ENCODE results near the gene ZNF621.

Gene ZNF621

GRCh38 chr3:40516201-40516600 is 8.6 kb upstream of the ZNF621 start:
- TF ChIP-seq CTCF (IDR thresholded peaks at IDR 0.05; ENCODE audit: low read depth, low read length, missing control alignments) = no peak
- no peak for DNase-seq (ENCODE audit: low read depth)
- H3K4me3 ChIP-seq (ENCODE audit: low read depth, low read length) = no peak overlapping the region

- no peak overlapping the region for H3K4me3 ChIP-seq (ENCODE audit: low read depth, low read length)
- no peak for TF ChIP-seq CTCF (IDR thresholded peaks at IDR 0.05; ENCODE audit: low read depth, low read length, missing control alignments)
- no peak for DNase-seq (ENCODE audit: low read depth)
These were observed 6.7 kb upstream of the ZNF621 start for GRCh38 chr3:40518067-40518466.

GRCh38 chr3:40518848-40519247 is 5.9 kb upstream of the ZNF621 start:
- no peak overlapping the region for H3K4me3 ChIP-seq (ENCODE audit: low read depth, low read length)
- no peak for TF ChIP-seq CTCF (IDR thresholded peaks at IDR 0.05; ENCODE audit: low read depth, low read length, missing control alignments)
- no peak for DNase-seq (ENCODE audit: low read depth)

DNA sequence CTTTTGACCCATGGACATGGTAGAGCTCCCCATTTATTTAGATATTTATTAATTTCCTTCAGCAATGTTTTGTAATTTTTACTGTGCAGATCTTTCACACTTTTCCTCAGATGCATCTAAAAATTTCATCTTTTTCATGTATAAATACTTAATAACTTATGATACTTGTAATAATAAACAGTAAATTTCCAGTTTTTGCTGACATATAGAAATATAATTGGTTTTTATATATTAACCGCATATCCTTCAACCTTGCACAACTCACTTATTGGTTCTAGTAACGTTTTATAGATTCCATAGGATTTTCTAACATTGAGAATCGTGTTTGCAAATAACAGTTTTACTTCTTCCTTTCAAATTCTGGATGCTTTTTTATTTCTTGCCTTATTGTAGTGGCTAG is 3.5 kb upstream of the ZNF621 start:
- TF ChIP-seq CTCF (IDR thresholded peaks at IDR 0.05; ENCODE audit: low read depth, low read length, missing control alignments) = no peak
- H3K4me3 ChIP-seq (ENCODE audit: low read depth, low read length) = no peak overlapping the region

GRCh38 chr3:40523781-40524180 is 979 bp upstream of the ZNF621 start:
- DNase-seq (ENCODE audit: low read depth) = no peak
- TF ChIP-seq CTCF (IDR thresholded peaks at IDR 0.05; ENCODE audit: low read depth, low read length, missing control alignments) = no peak
- no peak overlapping the region; the same call in 1 of the 2 replicates for H3K4me3 ChIP-seq (ENCODE audit: low read depth, low read length)

More for the DNA sequence above, 3.5 kb upstream of the ZNF621 start:
- no peak for DNase-seq (ENCODE audit: low read depth)

GRCh38 chr3:40524222-40524567 is 565 bp upstream of the ZNF621 start:
- H3K4me3 ChIP-seq (ENCODE audit: low read depth, low read length) = peak overlapping the region; percentile 85
- TF ChIP-seq CTCF (IDR thresholded peaks at IDR 0.05; ENCODE audit: low read depth, low read length, missing control alignments) = no peak
- no peak for DNase-seq (ENCODE audit: low read depth)

DNA sequence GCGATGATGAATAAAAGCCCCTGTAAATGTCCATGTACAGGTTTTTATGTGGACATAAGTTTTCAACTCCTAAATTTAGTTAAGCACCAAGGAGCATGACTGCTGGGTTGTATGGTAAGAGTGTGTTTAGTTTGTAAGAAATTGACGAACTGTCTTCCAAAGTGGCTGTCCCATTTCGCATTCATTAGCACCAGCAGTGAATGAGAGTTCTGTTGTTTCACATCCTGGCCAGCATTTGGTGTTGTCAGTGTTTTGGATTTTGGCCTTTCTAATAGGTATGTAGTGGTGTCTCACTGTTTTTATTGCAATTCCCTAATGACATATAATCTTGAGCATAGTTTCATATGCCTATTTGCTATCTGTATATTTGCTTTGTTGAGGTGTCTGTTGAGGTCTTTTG is 3.7 kb downstream of the ZNF621 start:
- TF ChIP-seq CTCF (IDR thresholded peaks at IDR 0.05; ENCODE audit: low read depth, low read length, missing control alignments) = no peak
- DNase-seq (ENCODE audit: low read depth) = no peak
- H3K4me3 ChIP-seq (ENCODE audit: low read depth, low read length) = no peak overlapping the region
